ENCODE results near the gene MTERF2.

GRCh38 chr12:106971065-106971464, 15.9 kb downstream of the MTERF2 start:
- no peak for TF ChIP-seq EZH2 (IDR thresholded peaks at IDR 0.05; ENCODE audit: borderline replicate concordance)
- TF ChIP-seq EZH2phosphoT487 (IDR thresholded peaks at IDR 0.05; ENCODE audit: low read depth, severe bottlenecking, unreplicated experiment) = no peak
